Measurements from ENCODE around the gene SLC38A3. TPM values are rescaled to one million over a fixed set of nuclear protein-coding genes. Genes with fewer than 3 reads are reported as not detected.
A peak's percentile ranks its signal among the peaks of the same experiment; 100 is the strongest.

Gene SLC38A3
- total RNA-seq, 1 donor from 2014 or later = 0.17 TPM

DNA sequence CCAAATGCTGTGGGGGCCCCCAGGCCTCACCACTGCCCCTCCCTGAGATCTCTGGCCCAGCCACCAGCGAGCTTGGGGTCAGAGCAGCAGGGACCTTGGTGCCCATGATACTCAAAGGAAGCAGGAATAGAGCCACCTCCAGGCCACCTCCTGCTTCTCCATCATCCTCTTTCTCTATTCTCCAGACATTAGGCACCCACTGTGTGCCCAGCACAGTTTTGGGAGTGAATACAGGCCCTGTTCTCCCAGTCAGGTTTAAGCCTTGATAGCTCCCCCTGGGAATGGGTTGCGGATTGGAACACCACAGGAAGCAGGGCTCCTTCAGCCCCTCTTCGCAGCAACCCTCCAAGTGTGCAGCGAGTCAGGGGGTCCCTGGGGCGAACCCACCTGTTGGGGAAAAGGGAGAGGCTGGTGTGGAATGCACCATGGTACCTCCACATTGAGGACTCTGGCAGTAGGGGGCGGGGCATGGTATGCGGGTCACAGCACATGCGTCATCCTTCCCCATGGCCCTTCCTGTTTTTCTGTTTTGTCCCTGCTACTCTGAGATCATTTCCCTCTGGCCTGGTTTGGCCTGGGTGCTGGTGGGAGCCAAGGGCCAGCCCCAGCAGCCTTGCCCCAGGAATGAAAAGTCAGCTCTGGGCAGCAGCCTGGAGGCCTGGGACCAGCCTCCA is 49.6 kb downstream of the SLC38A3 start:
- Histone ChIP-seq H3K9me3 (ENCODE audit: low read depth) (no peaks in the 10 kb centered on the region), H3K4me3 (no peak overlapping the region), H3K9ac (no peak overlapping the region), H3K4me1 (peaks cover 2% of the 10 kb centered on the region), H3K4me2 (no peak overlapping the region), H2AFZ (replicated peaks) (no peak overlapping the region), H3K79me2 (ENCODE audit: low read depth) (peaks cover 36% of the 10 kb centered on the region), H4K20me1 (ENCODE audit: low read depth) (peaks cover 84% of the 10 kb centered on the region), H3K27ac (no peak overlapping the region), H3K36me3 (no peaks in the 10 kb centered on the region), H3F3A (ENCODE audit: low read depth) (peaks cover 54% of the 10 kb centered on the region), H3K27me3 (no peaks in the 10 kb centered on the region)
- Mint-ChIP-seq H3K27ac (no peak overlapping the region), H3K9me3 (no peaks in the 10 kb centered on the region), H3K4me1 (peaks cover 50% of the 10 kb centered on the region), H3K36me3 (peaks cover 25% of the 10 kb centered on the region), H3K4me3 (no peak overlapping the region), H3K27me3 (ENCODE audit: insufficient read depth, low read depth) (peaks cover 6% of the 10 kb centered on the region)
- TF ChIP-seq EZH2 (IDR thresholded peaks at IDR 0.05) (no peak), CTCF (IDR thresholded peaks at IDR 0.05) (no peak)
- no peak for DNase-seq (ENCODE audit: low spot score)

- Histone ChIP-seq H4K20me1 (ENCODE audit: low read depth) (peaks cover 80% of the 10 kb centered on the region), H3K4me3 (no peak overlapping the region), H3K9me3 (ENCODE audit: low read depth) (no peaks in the 10 kb centered on the region), H3K4me2 (no peak overlapping the region), H2AFZ (replicated peaks) (no peak overlapping the region), H3K36me3 (no peaks in the 10 kb centered on the region), H3F3A (ENCODE audit: low read depth) (peaks cover 57% of the 10 kb centered on the region), H3K27ac (no peak overlapping the region), H3K9ac (no peak overlapping the region), H3K79me2 (ENCODE audit: low read depth) (peaks cover 31% of the 10 kb centered on the region), H3K27me3 (no peaks in the 10 kb centered on the region), H3K4me1 (peaks cover 3% of the 10 kb centered on the region)
- Mint-ChIP-seq H3K36me3 (peaks cover 23% of the 10 kb centered on the region), H3K4me3 (no peak overlapping the region), H3K27ac (no peak overlapping the region), H3K27me3 (ENCODE audit: insufficient read depth, low read depth) (peaks cover 6% of the 10 kb centered on the region), H3K9me3 (no peaks in the 10 kb centered on the region), H3K4me1 (peaks cover 48% of the 10 kb centered on the region)
- TF ChIP-seq EZH2 (IDR thresholded peaks at IDR 0.05) (no peak), EZH2phosphoT487 (IDR thresholded peaks at IDR 0.05) (no peak), CTCF (IDR thresholded peaks at IDR 0.05) (no peak)
- DNase-seq (ENCODE audit: low spot score) = no peak
Measured at GRCh38 chr3:50255251-50255615, 50.2 kb downstream of the SLC38A3 start.

DNA sequence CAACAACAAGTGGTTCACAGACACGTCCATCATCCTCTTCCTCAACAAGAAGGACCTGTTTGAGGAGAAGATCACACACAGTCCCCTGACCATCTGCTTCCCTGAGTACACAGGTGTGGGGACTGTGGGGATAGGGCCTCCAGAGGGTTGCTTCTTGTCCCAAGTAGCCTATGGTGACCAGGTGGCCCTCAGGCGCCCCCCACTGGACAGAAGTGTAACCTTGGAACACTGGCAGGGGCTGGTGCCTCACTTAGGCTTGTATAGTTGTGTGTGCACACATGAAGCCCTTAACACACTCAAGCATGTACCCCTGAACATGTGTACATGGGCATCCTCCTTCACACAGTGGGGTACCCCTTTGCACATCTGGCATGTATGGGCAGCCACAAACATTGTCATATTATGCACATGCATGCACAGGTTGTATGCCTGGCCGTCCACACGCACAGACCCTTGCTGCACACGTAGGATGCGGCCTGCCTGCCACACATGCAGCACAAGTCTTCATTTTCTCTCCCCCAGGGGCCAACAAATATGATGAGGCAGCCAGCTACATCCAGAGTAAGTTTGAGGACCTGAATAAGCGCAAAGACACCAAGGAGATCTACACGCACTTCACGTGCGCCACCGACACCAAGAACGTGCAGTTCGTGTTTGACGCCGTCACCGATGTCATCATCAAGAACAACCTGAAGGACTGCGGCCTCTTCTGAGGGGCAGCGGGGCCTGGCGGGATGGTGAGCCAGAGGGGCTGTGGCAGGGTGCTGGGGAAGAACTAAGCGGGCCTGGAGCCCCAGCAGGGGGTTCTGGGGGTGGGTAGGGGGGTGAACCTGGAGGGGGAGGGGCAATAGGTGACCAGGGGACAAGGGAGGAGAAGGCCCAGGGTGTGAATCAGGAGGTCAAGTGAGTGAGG is 52.2 kb downstream of the SLC38A3 start:
- H3K27ac ChIP-seq = no peak overlapping the region
- Mint-ChIP-seq H3K4me1 (peaks cover 56% of the 10 kb centered on the region), H3K36me3 (peaks cover 17% of the 10 kb centered on the region), H3K27ac (peak overlapping the region; percentile 95), H3K9me3 (no peaks in the 10 kb centered on the region), H3K4me3 (peak overlapping the region; percentile 69), H3K27me3 (ENCODE audit: insufficient read depth, low read depth) (peaks cover 8% of the 10 kb centered on the region)
- peaks cover 15% of the 10 kb centered on the region for H3K4me1 ChIP-seq
- peaks cover 11% of the 10 kb centered on the region for H3K79me2 ChIP-seq (ENCODE audit: low read depth)
- DNase-seq (ENCODE audit: low spot score) = peak; percentile 71
- H3K9ac ChIP-seq = no peak overlapping the region
- no peaks in the 10 kb centered on the region for H3K9me3 ChIP-seq (ENCODE audit: low read depth)
- H3K36me3 ChIP-seq = no peaks in the 10 kb centered on the region
- peaks cover 60% of the 10 kb centered on the region for H4K20me1 ChIP-seq (ENCODE audit: low read depth)
- H2AFZ ChIP-seq (replicated peaks) = no peak overlapping the region
- H3K4me3 ChIP-seq = no peak overlapping the region
- no peaks in the 10 kb centered on the region for H3K27me3 ChIP-seq
- peaks cover 70% of the 10 kb centered on the region for H3F3A ChIP-seq (ENCODE audit: low read depth)
- peak; percentile 72 for TF ChIP-seq CTCF (IDR thresholded peaks at IDR 0.05)
- no peak for TF ChIP-seq EZH2 (IDR thresholded peaks at IDR 0.05)
- H3K4me2 ChIP-seq = no peak overlapping the region

Data from neural progenitor cell (in vitro differentiated cells).